Measurements from ENCODE around the gene UBC. TPM values are rescaled to one million over a fixed set of nuclear protein-coding genes. Genes with fewer than 3 reads are reported as not detected.

Gene UBC
- total RNA-seq, 3 donors from 2014 or later, result 856 to 923 (median 865) TPM

GRCh38 chr12:124861898-124862676, 52.4 kb downstream of the UBC start:
- DNase-seq, result no peak
- peak overlapping the region; percentile 80 for H3K4me3 Mint-ChIP-seq
- peaks cover 18% of the 10 kb centered on the region for H3K4me1 Mint-ChIP-seq (ENCODE audit: low read depth)
- no peaks in the 10 kb centered on the region for H3K27me3 Mint-ChIP-seq (ENCODE audit: low read depth)
- H3K9me3 Mint-ChIP-seq, result no peaks in the 10 kb centered on the region
- no peak for ATAC-seq
- no peaks in the 10 kb centered on the region for H3K36me3 Mint-ChIP-seq (ENCODE audit: insufficient read depth)

Other genes starting within 250 kb of the UBC start
- gene SCARB1, start 50.8 kb downstream of the UBC start, total RNA-seq, result 10 to 100 TPM; 17.0 to 29.9 (median 23.4) TPM
- gene DHX37, start 74.5 kb upstream of the UBC start, total RNA-seq, result 10 to 100 TPM; 85.1 to 86.3 (median 85.2) TPM
- 10 to 100 TPM; 23.7 to 29.8 (median 25.6) TPM for gene BRI3BP, start 79.0 kb upstream of the UBC start, total RNA-seq
- gene AACS, start 150.8 kb upstream of the UBC start, total RNA-seq, result 1 to 10 TPM; 5.4 to 6.0 (median 5.5) TPM

Data from activated T-cell treated with anti-CD3 and anti-CD28 coated beads, Interleukin-2, amount 50 U/mL, for 4 hours (primary cell).